Hematopoietic multipotent progenitor cell treated with erythropoietin and hydrocortisone succinate and interleukin-3 and kit ligand, for 6 days (in vitro differentiated cells): Measurements from ENCODE around the gene AHI1.
A peak's percentile ranks its signal among the peaks of the same experiment; 100 is the strongest.
"Not testable (repeated sequence)": the region's sequence is repeated elsewhere in the genome, so short reads cannot be mapped to it uniquely, and the experiment has no call there.

Experiments
- DNase-seq: peaks from one replicate; pipeline ENCODE4 v3.0.0-alpha.2; 2015

AHI1 gene

GRCh38 chr6:135505222-135505621 is 7.7 kb upstream of the AHI1 start:
- DNase-seq, result no peak

- DNase-seq, result no peak
These were observed 7.2 kb upstream of the AHI1 start for GRCh38 chr6:135504734-135505133.

- peak; percentile 24 for DNase-seq
These were observed 6.3 kb upstream of the AHI1 start for GRCh38 chr6:135503703-135504475.

- no peak for DNase-seq
These were observed 2.2 kb upstream of the AHI1 start for GRCh38 chr6:135499441-135500340.

GRCh38 chr6:135498185-135498841 is 773 bp upstream of the AHI1 start:
- DNase-seq, result peak; percentile 87

- peak; percentile 29 for DNase-seq
These were observed 634 bp downstream of the AHI1 start for GRCh38 chr6:135496800-135497411.

GRCh38 chr6:135493218-135493961 is 4.2 kb downstream of the AHI1 start:
- DNase-seq, result no peak

GRCh38 chr6:135490381-135490780 is 7.2 kb downstream of the AHI1 start:
- no peak for DNase-seq

- DNase-seq, result no peak
These were observed 9.5 kb downstream of the AHI1 start for GRCh38 chr6:135488023-135488422.

GRCh38 chr6:135483903-135484302 is 13.6 kb downstream of the AHI1 start:
- DNase-seq, result not testable (repeated sequence)

- peak; percentile 69 for DNase-seq
These were observed 15.7 kb downstream of the AHI1 start for GRCh38 chr6:135481783-135482369.

- no peak for DNase-seq
These were observed 17.9 kb downstream of the AHI1 start for GRCh38 chr6:135479601-135480000.

GRCh38 chr6:135478626-135479025 is 18.9 kb downstream of the AHI1 start:
- DNase-seq, result no peak

GRCh38 chr6:135475292-135475886 is 22.2 kb downstream of the AHI1 start:
- DNase-seq, result no peak

GRCh38 chr6:135474362-135474761 is 23.2 kb downstream of the AHI1 start:
- no peak for DNase-seq

- DNase-seq, result no peak
These were observed 31.6 kb downstream of the AHI1 start for GRCh38 chr6:135465903-135466302.

- DNase-seq, result no peak
These were observed 32.2 kb downstream of the AHI1 start for GRCh38 chr6:135465307-135465706.

GRCh38 chr6:135464634-135465033 is 32.9 kb downstream of the AHI1 start:
- no peak for DNase-seq

- DNase-seq, result no peak
These were observed 36.3 kb downstream of the AHI1 start for GRCh38 chr6:135461208-135461607.

- DNase-seq, result no peak
These were observed 39.5 kb downstream of the AHI1 start for GRCh38 chr6:135458051-135458450.

GRCh38 chr6:135451617-135452190 is 45.8 kb downstream of the AHI1 start:
- peak; percentile 79 for DNase-seq
